H1 (cell line): Measurements from ENCODE around the gene KLHL29. TPM values are rescaled to one million over a fixed set of nuclear protein-coding genes. Genes with fewer than 3 reads are reported as not detected.

Experiments
- ASH2L ChIP-seq: fragments of 200-600, 300-600 bp; sonication (generic); IDR thresholded peaks from one replicate; pipeline ENCODE4 v1.7.1; 2017; ENCODE audit warnings: low read length
- polyA plus RNA-seq, 7 experiments: library from polyadenylated mRNA; depleted of rRNA in 3 of 7; stranded (reverse) in 5 of 7; unstranded in 2 of 7; fragments of >200 nt in 5 of 7; fragments of 200-250 nt in 2 of 7; gene quantifications; 1 replicate in 5 of 7; 2 replicates in 1 of 7; 4 replicates in 1 of 7; pipeline versions ENCODE4 v1.2.1 to v1.2.3, GENCODE V29; 2011 to 2013; ENCODE audit warnings: missing spikeins in 2 of 7, mixed read lengths in 2 of 7
- total RNA-seq: library from RNA; stranded (reverse); fragmentation: NEBNext Ultra II Directional; extraction: Animal tissue kit (Norgen Biotek cat#: 25700); gene quantifications from 2 replicates; pipeline ENCODE4 v1.2.1, GENCODE V29; 2021

Gene KLHL29
- total and polyA plus RNA-seq, 2 of the 8 experiments (the other 6 are each of a cell fraction or from before 2014, with no cell fraction given), result 1.1 to 4.7 TPM

GRCh38 chr2:23429036-23429435 lies 44.1 kb downstream of the KLHL29 start (continued):
- no peak for TF ChIP-seq ASH2L
